DND-41 (cell line): ENCODE measurements around the gene VSTM2B.
A peak's percentile ranks its signal among the peaks of the same experiment; 100 is the strongest.

Experiments used
- ATAC-seq: fragments of 200-7000 bp; cut with Tn5 transposase; 3 replicates; pipeline ENCODE4 v1.9.1; 2021; ENCODE audit warnings: low read depth; ENCODE audit not compliant: insufficient read depth
- DNase-seq: peaks from one replicate; pipeline ENCODE4 v3.0.0-alpha.2; 2020
- H2AFZ ChIP-seq: 2 replicates; pipeline ENCODE4 v1.6.0; 2012; ENCODE audit warnings: low read depth, low read length
- H3K27ac ChIP-seq: 2 replicates; pipeline ENCODE4 v1.5.1; 2012; ENCODE audit warnings: low read length, inconsistent platforms
- H3K27me3 ChIP-seq: fragments of 200-600 bp; sonication (generic); 2 replicates; pipeline ENCODE4 v1.6.0; 2012; ENCODE audit warnings: low read length, mild to moderate bottlenecking, inconsistent platforms; ENCODE audit not compliant: insufficient read depth, poor library complexity
- H3K36me3 ChIP-seq: 2 replicates; pipeline ENCODE4 v1.5.1; 2012; ENCODE audit warnings: low read length, inconsistent platforms; ENCODE audit not compliant: insufficient read depth
- H3K4me1 ChIP-seq: 2 replicates; pipeline ENCODE4 v1.5.1; 2012; ENCODE audit warnings: mild to moderate bottlenecking, low read length; ENCODE audit not compliant: insufficient read depth
- H3K4me2 ChIP-seq: 2 replicates; pipeline ENCODE4 v1.6.0; 2012; ENCODE audit warnings: mild to moderate bottlenecking, moderate library complexity, low read length, inconsistent platforms; ENCODE audit not compliant: insufficient read depth
- H3K4me3 ChIP-seq, 2 experiments: fragments of 200-600 bp in 1 of 2; shearing (Covaris generic) in 1 of 2; 2 replicates each; pipeline ENCODE4 v1.5.1; 2012 to 2016; ENCODE audit warnings: inconsistent platforms in 2 of 2, low read length in 2 of 2, mild to moderate bottlenecking in 2 of 2, low read depth in 1 of 2, moderate library complexity in 1 of 2
- H3K79me2 ChIP-seq: 2 replicates; pipeline ENCODE4 v1.6.0; 2012; ENCODE audit warnings: low read length, inconsistent platforms; ENCODE audit not compliant: insufficient read depth
- H3K9ac ChIP-seq: 2 replicates; pipeline ENCODE4 v1.6.0; 2012; ENCODE audit warnings: low read depth, mild to moderate bottlenecking, inconsistent platforms, low read length, moderate library complexity
- H3K9me3 ChIP-seq: 2 replicates; pipeline ENCODE4 v1.5.1; 2012; ENCODE audit warnings: low read length, moderate library complexity, mild to moderate bottlenecking, inconsistent platforms; ENCODE audit not compliant: insufficient read depth, severe bottlenecking
- H4K20me1 ChIP-seq: 2 replicates; pipeline ENCODE4 v1.6.0; 2012; ENCODE audit warnings: low read length; ENCODE audit not compliant: insufficient read depth
- CTCF ChIP-seq: IDR thresholded peaks from 2 replicates; pipeline ENCODE4 v1.5.1; 2012; ENCODE audit warnings: borderline replicate concordance, low read length, moderate library complexity, mild to moderate bottlenecking; ENCODE audit not compliant: poor library complexity, severe bottlenecking; ENCODE audit errors: extremely low read depth
- EZH2 ChIP-seq: IDR thresholded peaks from 3 replicates; pipeline ENCODE4 v1.6.1; 2012; ENCODE audit warnings: borderline replicate concordance, low read depth, mild to moderate bottlenecking, moderate library complexity, low read length, inconsistent platforms; ENCODE audit not compliant: severe bottlenecking

The VSTM2B gene

DNA sequence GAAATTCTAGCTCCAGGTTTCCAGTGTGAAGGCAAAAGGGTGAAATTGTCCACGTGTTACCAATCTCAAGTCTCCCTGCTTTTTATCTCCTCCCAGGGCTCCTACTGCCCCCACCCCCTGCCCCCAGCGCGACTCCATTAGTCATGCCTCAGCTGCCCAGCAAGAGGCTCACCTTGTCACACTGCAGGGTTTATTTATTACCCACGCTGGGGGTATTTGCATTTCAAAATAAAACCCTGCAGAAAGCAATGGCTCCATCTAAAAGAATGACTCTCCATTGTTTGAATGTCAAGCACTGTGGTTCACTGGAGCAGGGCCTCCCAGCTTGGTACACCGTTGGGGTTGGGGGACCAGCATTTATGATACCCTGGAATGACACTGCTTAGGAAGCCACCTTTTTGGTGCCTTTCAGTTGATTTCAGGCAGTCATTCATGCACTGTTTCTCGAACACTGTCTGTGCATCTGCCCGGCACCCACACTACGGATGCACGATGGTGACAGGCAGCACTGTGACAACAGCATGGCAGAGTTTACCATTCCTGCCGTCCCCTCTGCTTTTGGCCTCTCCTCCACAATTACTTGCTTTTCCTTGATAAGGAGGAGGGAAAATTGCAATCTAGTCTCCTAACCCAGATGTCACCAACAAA is 70.4 kb downstream of the VSTM2B start:
- ATAC-seq (no peak), DNase-seq (no peak)
- H2AFZ ChIP-seq = no peak overlapping the region
- no peak overlapping the region for H3K27ac ChIP-seq
- peaks cover 15% of the 10 kb centered on the region for H3K27me3 ChIP-seq
- no peak overlapping the region for H3K4me2 ChIP-seq
- H3K79me2 ChIP-seq = no peaks in the 10 kb centered on the region
- TF ChIP-seq EZH2 = no peak
- TF ChIP-seq CTCF = no peak
- no peaks in the 10 kb centered on the region for H3K36me3 ChIP-seq
- H4K20me1 ChIP-seq = no peaks in the 10 kb centered on the region
- H3K4me3 ChIP-seq = no peak overlapping the region
- H3K9ac ChIP-seq = no peak overlapping the region
- no peaks in the 10 kb centered on the region for H3K9me3 ChIP-seq
- H3K4me1 ChIP-seq = no peaks in the 10 kb centered on the region

DNA sequence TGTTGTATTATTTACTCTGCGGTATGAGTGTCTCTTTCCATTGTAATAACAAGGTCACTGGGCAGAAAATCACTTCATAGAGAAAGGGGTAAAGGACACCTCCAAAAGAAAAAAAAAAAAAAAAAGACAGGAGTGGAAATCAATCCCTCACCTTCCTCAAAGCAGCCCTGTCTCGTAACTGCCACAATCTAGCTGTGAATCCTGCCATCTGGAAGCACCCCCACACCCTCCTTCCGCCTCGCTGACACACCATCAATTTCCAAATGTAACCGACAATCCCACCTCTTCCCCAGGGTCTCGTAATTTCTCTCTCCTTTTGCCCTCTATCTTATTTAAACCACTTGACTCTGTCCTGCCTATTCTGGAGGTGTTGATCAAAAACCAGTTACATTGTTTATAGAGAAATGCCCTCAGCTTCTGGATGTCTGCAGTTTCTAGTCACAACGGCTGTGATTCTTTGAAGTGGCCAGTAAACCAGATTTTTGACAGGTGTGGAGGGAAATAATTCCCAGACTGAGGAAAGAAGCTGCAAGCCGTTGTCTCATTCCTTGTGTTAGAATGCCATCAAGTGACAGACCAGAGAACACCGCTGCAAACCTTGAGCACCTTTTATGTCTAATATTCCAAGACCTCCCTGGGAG is 71.2 kb downstream of the VSTM2B start:
- H3K4me2 ChIP-seq = no peak overlapping the region
- H2AFZ ChIP-seq = no peak overlapping the region
- no peaks in the 10 kb centered on the region for H3K4me1 ChIP-seq
- H3K27ac ChIP-seq = no peak overlapping the region
- DNase-seq (no peak), ATAC-seq (no peak)
- H3K4me3 ChIP-seq = no peak overlapping the region
- no peaks in the 10 kb centered on the region for H4K20me1 ChIP-seq
- H3K27me3 ChIP-seq = peaks cover 12% of the 10 kb centered on the region
- H3K79me2 ChIP-seq = no peaks in the 10 kb centered on the region
- TF ChIP-seq CTCF (peak; percentile 48), EZH2 (no peak)
- no peaks in the 10 kb centered on the region for H3K36me3 ChIP-seq
- H3K9ac ChIP-seq = no peak overlapping the region
- no peaks in the 10 kb centered on the region for H3K9me3 ChIP-seq

DNA sequence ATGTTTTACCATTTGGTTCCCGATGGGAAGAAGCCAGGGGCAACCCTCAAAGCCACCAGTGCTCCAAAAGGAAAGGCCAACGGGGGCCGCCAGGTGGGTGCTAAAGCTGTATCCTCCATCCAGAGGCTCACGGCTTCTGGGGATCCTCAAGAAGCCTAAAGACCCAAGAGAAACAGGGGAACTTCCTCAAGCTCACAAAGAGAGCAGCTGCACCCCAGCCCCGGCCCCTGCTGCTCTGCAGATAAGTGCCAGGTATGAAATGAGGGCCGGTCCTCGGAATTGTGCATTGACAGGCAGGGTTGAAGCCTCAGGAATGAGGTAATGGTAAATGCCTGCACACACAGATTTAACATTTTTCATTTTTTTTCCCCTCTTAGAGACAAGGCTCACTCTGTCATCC is 72.2 kb downstream of the VSTM2B start:
- Histone ChIP-seq H3K79me2 (no peaks in the 10 kb centered on the region), H3K36me3 (no peaks in the 10 kb centered on the region), H4K20me1 (no peaks in the 10 kb centered on the region), H2AFZ (no peak overlapping the region), H3K9ac (no peak overlapping the region), H3K4me3 (no peak overlapping the region), H3K9me3 (no peaks in the 10 kb centered on the region), H3K4me1 (no peaks in the 10 kb centered on the region), H3K27ac (no peak overlapping the region), H3K4me2 (no peak overlapping the region), H3K27me3 (peaks cover 12% of the 10 kb centered on the region)
- DNase-seq (no peak), ATAC-seq (no peak)
- TF ChIP-seq EZH2 (no peak), CTCF (no peak)
